Measurements from ENCODE around the gene COL26A1. TPM values are rescaled to one million over a fixed set of nuclear protein-coding genes. Genes with fewer than 3 reads are reported as not detected.
"Not testable (repeated sequence)": the region's sequence is repeated elsewhere in the genome, so short reads cannot be mapped to it uniquely, and the experiment has no call there.

Gene COL26A1
- total and polyA plus RNA-seq, 7 experiments from 2014 or later = 0.24 TPM; not detected in 6

DNA sequence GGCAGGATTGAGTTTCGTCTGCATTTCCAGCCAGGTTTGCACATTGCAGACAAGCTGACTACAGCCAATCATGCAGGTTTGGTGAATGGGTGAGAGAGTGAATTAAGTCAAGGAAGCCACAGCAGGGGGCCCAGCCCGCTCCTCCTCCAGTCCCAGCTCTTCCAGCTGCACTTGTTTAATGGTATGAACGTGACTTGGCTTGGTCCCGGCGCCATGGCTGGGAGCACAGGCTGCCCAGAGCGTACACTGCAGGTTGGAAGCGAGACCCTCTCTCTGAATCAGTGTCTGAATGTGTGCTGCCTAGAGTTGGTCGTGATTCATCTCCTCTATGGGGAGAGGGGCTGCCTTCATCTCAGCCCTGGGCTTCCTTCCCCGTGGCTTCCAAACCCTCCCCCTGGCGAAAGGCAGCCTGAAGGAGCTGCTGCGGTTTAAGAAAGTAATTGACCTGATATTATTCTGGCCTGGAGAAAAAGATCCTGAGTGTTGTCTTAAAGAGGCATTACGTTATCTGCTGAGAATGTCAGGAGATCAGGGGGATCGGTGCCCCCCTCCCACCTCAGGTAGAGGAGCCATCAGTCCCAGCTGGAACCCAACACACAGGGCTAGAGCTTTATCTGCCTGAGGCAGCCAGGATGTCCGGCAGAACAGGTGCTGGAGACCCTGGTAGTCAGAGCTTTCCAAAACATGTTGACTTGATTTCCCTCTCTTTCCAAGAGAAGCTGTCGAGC lies 132.1 kb downstream of the COL26A1 start:
- no peak for ATAC-seq
- H3K27me3 ChIP-seq (ENCODE audit: control insufficient read depth in 2 of 2, insufficient read depth in 2 of 2, low read length in 2 of 2) = no peaks in the 10 kb centered on the region
- Mint-ChIP-seq H3K4me1 (no peaks in the 10 kb centered on the region), H3K9me3 (no peaks in the 10 kb centered on the region), H3K36me3 (no peaks in the 10 kb centered on the region), H3K4me3 (no peak overlapping the region), H3K27me3 (peaks cover 0 to 7% (median 3%) of the 10 kb centered on the region in 5 donors), H3K27ac (no peak overlapping the region)
- intact Hi-C loops (cut with micrococcal nuclease) = no loop called here
- POLR2A ChIA-PET = no interaction called here
- no peak for DNase-seq
- no peaks in the 10 kb centered on the region for H3K9me3 ChIP-seq (ENCODE audit: control insufficient read depth in 2 of 3, low read length in 3 of 3)
- CTCF ChIA-PET = no interaction called here
- H3K4me3 ChIP-seq (ENCODE audit: low read length) = no peak overlapping the region
- no peaks in the 10 kb centered on the region for H3K36me3 ChIP-seq (ENCODE audit: control insufficient read depth in 2 of 3, insufficient read depth in 3 of 3, low read length in 3 of 3)
- H3K27ac ChIP-seq (ENCODE audit: low read depth, low read length) = no peak overlapping the region
- no peaks in the 10 kb centered on the region for H3K4me1 ChIP-seq (ENCODE audit: control insufficient read depth in 2 of 2, insufficient read depth in 2 of 2, low read length in 2 of 2)

DNA sequence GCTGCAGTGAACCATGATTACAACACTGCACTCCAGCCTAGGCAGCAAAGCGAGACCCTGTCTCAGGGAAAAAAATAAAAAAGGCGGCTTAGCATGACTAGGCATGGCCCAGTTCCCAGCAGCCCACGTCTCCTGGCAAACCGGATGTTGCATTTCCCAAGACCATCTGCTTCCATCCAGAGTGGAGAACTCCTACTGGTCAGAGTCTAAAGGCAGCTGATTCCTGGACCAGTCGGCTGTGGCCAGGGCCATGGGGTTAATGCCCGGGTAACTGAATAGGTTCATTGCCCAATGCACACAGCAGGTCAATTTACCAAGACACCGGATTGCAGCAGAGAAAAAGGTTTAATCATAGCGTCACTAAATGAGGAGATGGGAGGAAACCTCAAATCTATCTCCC lies 133.3 kb downstream of the COL26A1 start:
- intact Hi-C loops (cut with micrococcal nuclease) = no loop called here
- H3K27ac Mint-ChIP-seq = no peak overlapping the region
- Histone ChIP-seq H3K27me3 (ENCODE audit: control insufficient read depth in 2 of 2, insufficient read depth in 2 of 2, low read length in 2 of 2) (no peaks in the 10 kb centered on the region), H3K27ac (ENCODE audit: low read depth, low read length) (no peak overlapping the region), H3K9me3 (ENCODE audit: control insufficient read depth in 2 of 3, low read length in 3 of 3) (no peaks in the 10 kb centered on the region), H3K4me3 (ENCODE audit: low read length) (no peak overlapping the region), H3K36me3 (ENCODE audit: control insufficient read depth in 2 of 3, insufficient read depth in 3 of 3, low read length in 3 of 3) (no peaks in the 10 kb centered on the region), H3K4me1 (ENCODE audit: control insufficient read depth in 2 of 2, insufficient read depth in 2 of 2, low read length in 2 of 2) (no peaks in the 10 kb centered on the region)
- no peaks in the 10 kb centered on the region for H3K36me3 Mint-ChIP-seq
- no peaks in the 10 kb centered on the region for H3K4me1 Mint-ChIP-seq
- no peak for ATAC-seq
- POLR2A ChIA-PET = no interaction called here
- H3K27me3 Mint-ChIP-seq = peaks cover 0 to 4% (median 3%) of the 10 kb centered on the region in 5 donors
- no peak overlapping the region for H3K4me3 Mint-ChIP-seq
- no peak for DNase-seq
- no peaks in the 10 kb centered on the region for H3K9me3 Mint-ChIP-seq
- CTCF ChIA-PET = no interaction called here

DNA sequence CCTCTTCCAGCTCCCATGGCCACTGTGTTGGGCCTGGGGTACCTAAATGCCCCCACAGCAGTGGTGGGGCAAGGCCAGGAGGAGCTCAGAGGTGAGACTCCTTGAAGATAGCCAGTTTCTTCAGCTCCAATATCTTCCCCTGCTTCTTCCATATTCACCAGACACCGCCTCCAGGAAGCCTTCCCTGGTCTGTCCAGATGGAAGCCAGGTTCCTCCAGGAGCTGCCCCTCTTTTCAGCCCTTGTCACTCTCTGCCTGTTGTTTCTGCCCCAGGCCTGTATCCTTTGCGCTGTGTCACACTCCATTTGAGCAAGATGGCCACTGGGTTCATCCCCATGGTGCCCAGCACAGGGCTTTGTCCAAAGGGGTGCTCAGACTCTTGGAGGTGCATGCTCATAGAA lies 138.7 kb downstream of the COL26A1 start:
- no peaks in the 10 kb centered on the region for H3K9me3 ChIP-seq (ENCODE audit: control insufficient read depth in 2 of 3, low read length in 3 of 3)

GRCh38 chr7:101502466-101503098 lies 139.9 kb downstream of the COL26A1 start:
- ChIA-PET CTCF (no interaction called here), POLR2A (no interaction called here)
- Histone ChIP-seq H3K36me3 (ENCODE audit: control insufficient read depth in 2 of 3, insufficient read depth in 3 of 3, low read length in 3 of 3) (no peaks in the 10 kb centered on the region), H3K9me3 (ENCODE audit: control insufficient read depth in 2 of 3, low read length in 3 of 3) (no peaks in the 10 kb centered on the region), H3K27ac (ENCODE audit: low read depth, low read length) (no peak overlapping the region), H3K4me3 (ENCODE audit: low read length) (no peak overlapping the region), H3K27me3 (ENCODE audit: control insufficient read depth in 2 of 2, insufficient read depth in 2 of 2, low read length in 2 of 2) (no peaks in the 10 kb centered on the region), H3K4me1 (ENCODE audit: control insufficient read depth in 2 of 2, insufficient read depth in 2 of 2, low read length in 2 of 2) (no peaks in the 10 kb centered on the region)
- Mint-ChIP-seq H3K4me1 (peaks cover 2 to 19% (median 4%) of the 10 kb centered on the region in 7 donors), H3K4me3 (no peak overlapping the region), H3K9me3 (peaks cover 0 to 1% (median 0%) of the 10 kb centered on the region in 11 donors), H3K27ac (no peak overlapping the region), H3K27me3 (peaks cover 3 to 8% (median 7%) of the 10 kb centered on the region in 5 donors), H3K36me3 (no peaks in the 10 kb centered on the region)
- DNase-seq = no peak
- ATAC-seq = no peak
- intact Hi-C loops (cut with micrococcal nuclease) = loop anchor here in 1 of 2 donors (10.0 kb wide), 1 partner anchor 208 kb away; no protein-coding TSS in a partner anchor

More for the DNA sequence above, 138.7 kb downstream of the COL26A1 start:
- no peak overlapping the region for H3K27ac Mint-ChIP-seq
- no peaks in the 10 kb centered on the region for H3K36me3 Mint-ChIP-seq
- DNase-seq (no peak), ATAC-seq (peak; percentile 14)
- Histone ChIP-seq H3K36me3 (ENCODE audit: control insufficient read depth in 2 of 3, insufficient read depth in 3 of 3, low read length in 3 of 3) (no peaks in the 10 kb centered on the region), H3K27ac (ENCODE audit: low read depth, low read length) (no peak overlapping the region), H3K27me3 (ENCODE audit: control insufficient read depth in 2 of 2, insufficient read depth in 2 of 2, low read length in 2 of 2) (no peaks in the 10 kb centered on the region), H3K4me3 (ENCODE audit: low read length) (no peak overlapping the region), H3K4me1 (ENCODE audit: control insufficient read depth in 2 of 2, insufficient read depth in 2 of 2, low read length in 2 of 2) (no peaks in the 10 kb centered on the region)
- H3K4me1 Mint-ChIP-seq = peaks cover 0 to 13% (median 0%) of the 10 kb centered on the region in 7 donors
- peaks cover 0 to 4% (median 0%) of the 10 kb centered on the region in 5 donors for H3K27me3 Mint-ChIP-seq
- no peaks in the 10 kb centered on the region for H3K9me3 Mint-ChIP-seq
- no peak overlapping the region for H3K4me3 Mint-ChIP-seq
- POLR2A ChIA-PET = interaction anchor here (0.6 kb wide), 1 partner anchor 60 kb away, joined by 3 read pairs; no protein-coding TSS in a partner anchor
- intact Hi-C loops (cut with micrococcal nuclease) = loop anchor here in 1 of 2 donors (10.0 kb wide), 1 partner anchor 207 kb away; no protein-coding TSS in a partner anchor
- CTCF ChIA-PET = no interaction called here

GRCh38 chr7:101505510-101505909 lies 142.8 kb downstream of the COL26A1 start:
- H3K9me3 ChIP-seq (ENCODE audit: control insufficient read depth in 2 of 3, low read length in 3 of 3); H3K9me3 Mint-ChIP-seq; H3K36me3 ChIP-seq (ENCODE audit: control insufficient read depth in 2 of 3, insufficient read depth in 3 of 3, low read length in 3 of 3); H3K27ac Mint-ChIP-seq; ATAC-seq; H3K27me3 ChIP-seq (ENCODE audit: control insufficient read depth in 2 of 2, insufficient read depth in 2 of 2, low read length in 2 of 2); H3K4me3 ChIP-seq (ENCODE audit: low read length); H3K4me3 Mint-ChIP-seq; DNase-seq; H3K4me1 ChIP-seq (ENCODE audit: control insufficient read depth in 2 of 2, insufficient read depth in 2 of 2, low read length in 2 of 2); H3K27ac ChIP-seq (ENCODE audit: low read depth, low read length); H3K36me3 Mint-ChIP-seq; POLR2A ChIA-PET: not testable (repeated sequence)
- intact Hi-C loops (cut with micrococcal nuclease) = loop anchor here in 1 of 2 donors (10.0 kb wide), 1 partner anchor 211 kb away; no protein-coding TSS in a partner anchor
- H3K27me3 Mint-ChIP-seq = peaks cover 9 to 23% (median 15%) of the 10 kb centered on the region in 5 donors
- H3K4me1 Mint-ChIP-seq = peaks cover 5 to 20% (median 8%) of the 10 kb centered on the region in 7 donors
- CTCF ChIA-PET = interaction anchor here (1.1 kb wide), 1 partner anchor 141 kb away, joined by 3 read pairs; no protein-coding TSS in a partner anchor

GRCh38 chr7:101506531-101506930 lies 143.9 kb downstream of the COL26A1 start:
- DNase-seq = no peak
- Mint-ChIP-seq H3K27me3 (peaks cover 9 to 24% (median 16%) of the 10 kb centered on the region in 5 donors), H3K4me1 (peaks cover 5 to 20% (median 8%) of the 10 kb centered on the region in 7 donors), H3K4me3 (no peak overlapping the region), H3K36me3 (no peaks in the 10 kb centered on the region), H3K27ac (no peak overlapping the region), H3K9me3 (peaks cover 0 to 1% (median 0%) of the 10 kb centered on the region in 11 donors)
- Histone ChIP-seq H3K27ac (ENCODE audit: low read depth, low read length) (no peak overlapping the region), H3K4me1 (ENCODE audit: control insufficient read depth in 2 of 2, insufficient read depth in 2 of 2, low read length in 2 of 2) (no peaks in the 10 kb centered on the region), H3K9me3 (ENCODE audit: control insufficient read depth in 2 of 3, low read length in 3 of 3) (no peaks in the 10 kb centered on the region), H3K4me3 (ENCODE audit: low read length) (no peak overlapping the region), H3K36me3 (ENCODE audit: control insufficient read depth in 2 of 3, insufficient read depth in 3 of 3, low read length in 3 of 3) (no peaks in the 10 kb centered on the region), H3K27me3 (ENCODE audit: control insufficient read depth in 2 of 2, insufficient read depth in 2 of 2, low read length in 2 of 2) (no peaks in the 10 kb centered on the region)
- POLR2A ChIA-PET = no interaction called here
- intact Hi-C loops (cut with micrococcal nuclease) = loop anchor here in 1 of 2 donors (10.0 kb wide), 1 partner anchor 212 kb away; no protein-coding TSS in a partner anchor
- ATAC-seq = no peak
- CTCF ChIA-PET = interaction anchor here (0.7 to 1.1 kb wide), 2 partner anchors 142 to 1315 kb away, joined by 3 read pairs; no protein-coding TSS in a partner anchor

Data from naive thymus-derived CD4-positive, alpha-beta T cell (primary cell).